NOMO-1 treated with dmso at 0.1 percent for 144 hours (cell line): ENCODE data around the gene ATP6V1F.

ENCODE experiments used
- DNase-seq: peaks from one replicate; lab custom pipeline; 2025; ENCODE audit not compliant: unreplicated experiment; lab: John Stamatoyannopoulos, UW

Gene ATP6V1F

GRCh38 chr7:128867842-128868623, 5.4 kb downstream of the ATP6V1F start:
- DNase-seq = no peak

- DNase-seq = no peak
Observed at GRCh38 chr7:128868624-128869137, 6.0 kb downstream of the ATP6V1F start.

GRCh38 chr7:128869138-128869943, 6.7 kb downstream of the ATP6V1F start:
- no peak for DNase-seq

- DNase-seq = no peak
Observed at GRCh38 chr7:128869944-128870285, 7.3 kb downstream of the ATP6V1F start.

GRCh38 chr7:128871050-128871449, 8.4 kb downstream of the ATP6V1F start:
- DNase-seq = no peak

GRCh38 chr7:128872394-128872824, 9.8 kb downstream of the ATP6V1F start:
- DNase-seq = no peak

- DNase-seq = no peak
Observed at GRCh38 chr7:128873234-128873633, 10.6 kb downstream of the ATP6V1F start.

- no peak for DNase-seq
Observed at GRCh38 chr7:128874140-128875031, 11.7 kb downstream of the ATP6V1F start.

GRCh38 chr7:128875523-128875948, 12.9 kb downstream of the ATP6V1F start:
- DNase-seq = no peak

- no peak for DNase-seq
Observed at GRCh38 chr7:128876127-128876526, 13.5 kb downstream of the ATP6V1F start.

- no peak for DNase-seq
Observed at GRCh38 chr7:128876586-128876977, 13.9 kb downstream of the ATP6V1F start.

GRCh38 chr7:128876978-128877755, 14.5 kb downstream of the ATP6V1F start:
- no peak for DNase-seq

GRCh38 chr7:128877756-128878120, 15.1 kb downstream of the ATP6V1F start:
- no peak for DNase-seq

- DNase-seq = no peak
Observed at GRCh38 chr7:128878226-128879105, 15.8 kb downstream of the ATP6V1F start.

GRCh38 chr7:128879461-128879938, 16.8 kb downstream of the ATP6V1F start:
- DNase-seq = no peak

- DNase-seq = no peak
Observed at GRCh38 chr7:128879939-128880746, 17.5 kb downstream of the ATP6V1F start.

GRCh38 chr7:128880791-128881457, 18.3 kb downstream of the ATP6V1F start:
- DNase-seq = no peak
